Measurements from ENCODE around the gene LDLRAD4. TPM values are rescaled to one million over a fixed set of nuclear protein-coding genes. Genes with fewer than 3 reads are reported as not detected.

The LDLRAD4 gene
- total RNA-seq, 4 donors from 2014 or later: 20.4 to 40.4 (median 35.3) TPM

- 65% methylated on average over 11 of the region's 11 CpGs for WGBS
- Histone ChIP-seq H3K27ac (replicated peaks in 1 of 4) (no peak overlapping the region), H3K27me3 (no peaks in the 10 kb centered on the region), H3K36me3 (no peaks in the 10 kb centered on the region), H3K4me1 (peaks cover 23 to 38% (median 29%) of the 10 kb centered on the region in 4 donors), H3K4me3 (no peak overlapping the region), H3K9me3 (no peaks in the 10 kb centered on the region)
- no peak for DNase-seq (ENCODE audit: extremely low spot score)
- intact Hi-C loops (cut with DNase I): no loop called here
- TF ChIP-seq CTCF (IDR thresholded peaks at IDR 0.05) (no peak), EP300 (IDR thresholded peaks at IDR 0.05) (no peak), POLR2A (IDR thresholded peaks at IDR 0.05; ENCODE audit: low read depth) (no peak), POLR2AphosphoS5 (IDR thresholded peaks at IDR 0.05) (no peak)
Measured at GRCh38 chr18:13584825-13585224, 366.3 kb downstream of the LDLRAD4 start.

- WGBS: 67% methylated on average over 4 of the region's 4 CpGs
- DNase-seq (ENCODE audit: extremely low spot score): no peak
- Histone ChIP-seq H3K27me3 (no peaks in the 10 kb centered on the region), H3K36me3 (no peaks in the 10 kb centered on the region), H3K27ac (replicated peaks in 1 of 4) (no peak overlapping the region), H3K4me3 (no peak overlapping the region), H3K4me1 (peaks cover 16 to 31% (median 21%) of the 10 kb centered on the region in 4 donors), H3K9me3 (no peaks in the 10 kb centered on the region)
- TF ChIP-seq POLR2A (IDR thresholded peaks at IDR 0.05; ENCODE audit: low read depth): no peak
- TF ChIP-seq POLR2AphosphoS5 (IDR thresholded peaks at IDR 0.05): no peak
- no peak for TF ChIP-seq EP300 (IDR thresholded peaks at IDR 0.05)
- no peak for TF ChIP-seq CTCF (IDR thresholded peaks at IDR 0.05)
- intact Hi-C loops (cut with DNase I): no loop called here
Measured at GRCh38 chr18:13585379-13586153, 367.0 kb downstream of the LDLRAD4 start.

- H3K4me1 ChIP-seq: peaks cover 12 to 16% (median 15%) of the 10 kb centered on the region in 4 donors
- no peak overlapping the region for H3K27ac ChIP-seq (replicated peaks in 1 of 4)
- H3K4me3 ChIP-seq: no peak overlapping the region
- no peaks in the 10 kb centered on the region for H3K9me3 ChIP-seq
- WGBS: 100% methylated on average over 1 of the region's 1 CpG
- DNase-seq (ENCODE audit: extremely low spot score): no peak
- H3K36me3 ChIP-seq: no peaks in the 10 kb centered on the region
- intact Hi-C loops (cut with DNase I): no loop called here
- no peaks in the 10 kb centered on the region for H3K27me3 ChIP-seq
- TF ChIP-seq POLR2A (IDR thresholded peaks at IDR 0.05; ENCODE audit: low read depth): no peak
Measured at GRCh38 chr18:13587001-13587400, 368.4 kb downstream of the LDLRAD4 start.

GRCh38 chr18:13587477-13587876 is 368.9 kb downstream of the LDLRAD4 start:
- DNase-seq (ENCODE audit: extremely low spot score): no peak
- no peak overlapping the region for H3K4me3 ChIP-seq
- H3K27me3 ChIP-seq: no peaks in the 10 kb centered on the region
- H3K4me1 ChIP-seq: peaks cover 12 to 16% (median 15%) of the 10 kb centered on the region in 4 donors
- no peak overlapping the region for H3K27ac ChIP-seq (replicated peaks in 1 of 4)
- H3K36me3 ChIP-seq: no peaks in the 10 kb centered on the region
- intact Hi-C loops (cut with DNase I): no loop called here
- 93% methylated on average over 3 of the region's 3 CpGs for WGBS
- TF ChIP-seq EP300 (IDR thresholded peaks at IDR 0.05) (no peak), POLR2A (IDR thresholded peaks at IDR 0.05; ENCODE audit: low read depth) (no peak), CTCF (IDR thresholded peaks at IDR 0.05) (no peak), POLR2AphosphoS5 (IDR thresholded peaks at IDR 0.05) (no peak)
- H3K9me3 ChIP-seq: no peaks in the 10 kb centered on the region

GRCh38 chr18:13587937-13588336 is 369.4 kb downstream of the LDLRAD4 start:
- no peaks in the 10 kb centered on the region for H3K9me3 ChIP-seq
- no peak for DNase-seq (ENCODE audit: extremely low spot score)
- WGBS: 76% methylated on average over 3 of the region's 3 CpGs
- H3K27ac ChIP-seq (replicated peaks in 1 of 4): no peak overlapping the region
- H3K36me3 ChIP-seq: no peaks in the 10 kb centered on the region
- H3K4me1 ChIP-seq: peaks cover 12 to 16% (median 15%) of the 10 kb centered on the region in 4 donors
- intact Hi-C loops (cut with DNase I): no loop called here
- TF ChIP-seq POLR2A (IDR thresholded peaks at IDR 0.05; ENCODE audit: low read depth): no peak
- no peak for TF ChIP-seq POLR2AphosphoS5 (IDR thresholded peaks at IDR 0.05)
- no peak for TF ChIP-seq EP300 (IDR thresholded peaks at IDR 0.05)
- no peak for TF ChIP-seq CTCF (IDR thresholded peaks at IDR 0.05)
- H3K4me3 ChIP-seq: no peak overlapping the region
- no peaks in the 10 kb centered on the region for H3K27me3 ChIP-seq
